ENCODE measurements around the gene KLK14.

KLK14 gene

GRCh38 chr19:51083181-51083580 is 494 bp upstream of the KLK14 start:
- no peak for DNase-seq

- no peak for DNase-seq
Observed at GRCh38 chr19:51081476-51081875, 1.2 kb downstream of the KLK14 start.

GRCh38 chr19:51079481-51080110 is 3.1 kb downstream of the KLK14 start:
- no peak for DNase-seq

GRCh38 chr19:51078731-51079130 is 4.0 kb downstream of the KLK14 start:
- no peak for DNase-seq

- DNase-seq = no peak
Observed at GRCh38 chr19:51078104-51078503, 4.6 kb downstream of the KLK14 start.

- no peak for DNase-seq
Observed at GRCh38 chr19:51076631-51077213, 6.0 kb downstream of the KLK14 start.

GRCh38 chr19:51075998-51076397 is 6.7 kb downstream of the KLK14 start:
- no peak for DNase-seq

GRCh38 chr19:51071095-51071405 is 11.6 kb downstream of the KLK14 start:
- DNase-seq = no peak

GRCh38 chr19:51070334-51071094 is 12.2 kb downstream of the KLK14 start:
- no peak for DNase-seq

GRCh38 chr19:51066393-51067186 is 16.1 kb downstream of the KLK14 start:
- no peak for DNase-seq

GRCh38 chr19:51065221-51065960 is 17.3 kb downstream of the KLK14 start:
- DNase-seq = no peak

- DNase-seq = no peak
Observed at GRCh38 chr19:51064534-51065220, 18.0 kb downstream of the KLK14 start, which contains the start of gene KLK13. Gene KLK13 (minus strand): TSS chr19:51065092. CDS start chr19:51065067, 25 bp downstream.

GRCh38 chr19:51063664-51064063 is 19.0 kb downstream of the KLK14 start:
- no peak for DNase-seq

- DNase-seq = no peak
Observed at GRCh38 chr19:51060973-51061372, 21.7 kb downstream of the KLK14 start.

GRCh38 chr19:51060336-51060735 is 22.4 kb downstream of the KLK14 start:
- DNase-seq = no peak

GRCh38 chr19:51059715-51060114 is 23.0 kb downstream of the KLK14 start:
- no peak for DNase-seq

GRCh38 chr19:51055866-51056265 is 26.8 kb downstream of the KLK14 start:
- no peak for DNase-seq

- no peak for DNase-seq
Observed at GRCh38 chr19:51047031-51047335, 35.7 kb downstream of the KLK14 start.

GRCh38 chr19:51044327-51044726 is 38.4 kb downstream of the KLK14 start:
- DNase-seq = no peak

- DNase-seq = no peak
Observed at GRCh38 chr19:51043497-51043896, 39.2 kb downstream of the KLK14 start.

GRCh38 chr19:51040151-51040550 is 42.5 kb downstream of the KLK14 start:
- DNase-seq = no peak

- DNase-seq = no peak
Observed at GRCh38 chr19:51036519-51036918, 46.2 kb downstream of the KLK14 start.
